VCaP (cell line): Measurements from ENCODE around the gene ACADSB.

Experiments used
- H3K27ac ChIP-seq: fragments of 450-650 bp; 2 replicates; pipeline ENCODE4 v1.5.1; 2017
- CTCF ChIP-seq: fragments of 450-650 bp; conservative IDR thresholded peaks from 2 replicates; pipeline ENCODE4 v1.5.1; 2017; ENCODE audit warnings: mild to moderate bottlenecking, moderate library complexity

ACADSB gene

DNA sequence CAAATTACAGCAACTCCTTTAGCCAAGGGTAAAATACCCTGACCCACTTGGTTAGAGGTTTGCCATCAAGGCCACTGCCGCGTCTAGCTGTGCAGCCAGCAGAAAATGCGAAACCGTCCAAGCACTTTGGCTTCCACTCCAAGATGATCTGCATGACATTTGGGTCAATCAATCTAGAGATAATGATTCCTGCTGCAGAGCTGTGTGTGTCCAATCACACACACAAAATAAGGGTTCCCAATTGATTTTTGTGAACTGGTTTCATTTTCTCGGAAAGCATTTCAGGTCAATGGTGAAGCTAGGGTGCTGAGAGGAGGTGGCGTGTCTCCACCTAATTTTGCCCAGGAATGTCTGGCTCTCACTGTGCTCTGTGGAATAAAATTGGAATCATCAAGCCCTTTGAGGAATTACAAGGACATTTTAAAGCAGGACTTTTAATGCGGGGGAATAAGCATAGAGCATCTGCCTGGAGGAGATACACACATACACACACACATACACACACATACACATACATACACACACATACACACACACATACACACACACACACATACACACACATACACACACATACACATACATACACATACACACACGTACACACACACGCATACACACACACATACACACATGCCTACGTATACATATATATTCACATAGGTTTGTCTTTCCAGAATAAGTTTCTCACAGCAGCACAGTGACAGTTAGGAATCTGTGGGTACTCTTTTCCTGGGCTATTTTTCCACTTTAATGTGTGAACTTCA lies 59.5 kb downstream of the ACADSB start:
- no peak for TF ChIP-seq CTCF

GRCh38 chr10:123069246-123069986 lies 60.6 kb downstream of the ACADSB start:
- no peak overlapping the region for H3K27ac ChIP-seq
- TF ChIP-seq CTCF = no peak

More for the DNA sequence above, 59.5 kb downstream of the ACADSB start:
- H3K27ac ChIP-seq = no peak overlapping the region

DNA sequence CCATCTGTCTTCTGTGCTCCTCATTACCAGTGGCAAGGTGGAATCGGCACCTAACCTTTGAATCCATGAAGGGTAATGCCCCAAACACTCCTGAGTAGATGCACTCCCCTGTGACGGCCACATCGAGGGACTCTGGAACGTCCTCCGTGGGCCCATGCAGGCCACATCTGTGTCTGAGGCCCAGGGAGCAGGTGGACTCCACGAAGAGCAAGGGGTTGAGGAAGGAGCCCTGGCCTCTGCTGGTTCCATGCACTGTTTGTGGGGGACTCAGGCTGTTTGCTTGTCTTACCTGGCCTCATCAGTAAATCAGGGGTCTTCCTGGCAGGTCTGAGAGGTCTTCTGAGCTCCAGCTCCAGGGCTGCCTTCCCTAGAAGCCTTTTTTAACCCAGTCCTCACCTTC lies 64.4 kb downstream of the ACADSB start:
- no peak for TF ChIP-seq CTCF
- no peak overlapping the region for H3K27ac ChIP-seq

GRCh38 chr10:123074215-123074614 lies 65.4 kb downstream of the ACADSB start:
- TF ChIP-seq CTCF = no peak
- no peak overlapping the region for H3K27ac ChIP-seq

- no peak for TF ChIP-seq CTCF
- H3K27ac ChIP-seq = no peak overlapping the region
Measured at GRCh38 chr10:123081896-123082295, 73.1 kb downstream of the ACADSB start.

GRCh38 chr10:123083811-123084210 lies 75.0 kb downstream of the ACADSB start:
- no peak for TF ChIP-seq CTCF
- H3K27ac ChIP-seq = no peak overlapping the region

- no peak overlapping the region for H3K27ac ChIP-seq
- TF ChIP-seq CTCF = no peak
Measured at GRCh38 chr10:123086281-123086680, 77.5 kb downstream of the ACADSB start.
